SK-N-SH treated with all-trans-retinoic acid at 6 μM for 48 hours (cell line): Measurements from ENCODE around the gene ANKRD44.

ENCODE experiments used
- ATAC-seq: fragments of 200-7000 bp; cut with Tn5 transposase; 3 replicates; pipeline ENCODE4 v1.9.1; 2020; ENCODE audit warnings: mild to moderate bottlenecking, moderate library complexity
- ARNTL ChIP-seq: fragments of 450-650 bp; formaldehyde crosslinking; IDR thresholded peaks from 2 replicates; pipeline ENCODE4 v1.5.0; 2020; ENCODE audit warnings: low read depth, mild to moderate bottlenecking, moderate library complexity, borderline replicate concordance
- BACH2 ChIP-seq: fragments of 250-450 bp; sonication (Bioruptor Pico); IDR thresholded peaks from 2 replicates; pipeline ENCODE4 v1.9.0; 2021; ENCODE audit warnings: mild to moderate bottlenecking, borderline replicate concordance
- CSDC2 ChIP-seq: fragments of 250-450 bp; sonication (Bioruptor Pico); IDR thresholded peaks from 2 replicates; pipeline ENCODE4 v1.5.0; 2020; ENCODE audit warnings: mild to moderate bottlenecking, moderate library complexity
- CSRNP3 ChIP-seq: fragments of 250-450 bp; sonication (Bioruptor Pico); IDR thresholded peaks from 2 replicates; pipeline ENCODE4 v1.5.1; 2021; ENCODE audit warnings: mild to moderate bottlenecking, moderate library complexity
- ESRRG ChIP-seq: fragments of 250-450 bp; sonication (Bioruptor Pico); IDR thresholded peaks from 2 replicates; pipeline ENCODE4 v1.6.1; 2021; ENCODE audit warnings: mild to moderate bottlenecking
- GLIS3 ChIP-seq: fragments of 250-450 bp; sonication (Bioruptor Pico); IDR thresholded peaks from 2 replicates; pipeline ENCODE4 v1.5.0; 2020; ENCODE audit warnings: mild to moderate bottlenecking, moderate library complexity
- ISL1 ChIP-seq: fragments of 250-450 bp; sonication (Bioruptor Pico); IDR thresholded peaks from 2 replicates; pipeline ENCODE4 v2.1.2; 2022; ENCODE audit warnings: mild to moderate bottlenecking, moderate library complexity
- OSR1 ChIP-seq: fragments of 250-450 bp; sonication (Bioruptor Pico); IDR thresholded peaks from 2 replicates; pipeline ENCODE4 v1.8.0; 2022; ENCODE audit warnings: moderate library complexity, mild to moderate bottlenecking, inconsistent platforms
- POU6F1 ChIP-seq: fragments of 250-450 bp; sonication (Bioruptor Pico); IDR thresholded peaks from 2 replicates; pipeline ENCODE4 v1.8.0; 2021; ENCODE audit warnings: low read depth, mild to moderate bottlenecking, moderate library complexity, borderline replicate concordance
- PPARA ChIP-seq: fragments of 250-450 bp; sonication (Bioruptor Pico); IDR thresholded peaks from 2 replicates; pipeline ENCODE4 v1.5.0; 2020; ENCODE audit warnings: mild to moderate bottlenecking, borderline replicate concordance
- RARB ChIP-seq: fragments of 250-450 bp; sonication (Bioruptor Pico); IDR thresholded peaks from 2 replicates; pipeline ENCODE4 v1.8.0; 2021; ENCODE audit warnings: mild to moderate bottlenecking, moderate library complexity
- TCF4 ChIP-seq: fragments of 250-450 bp; sonication (Bioruptor Pico); IDR thresholded peaks from 2 replicates; pipeline ENCODE4 v1.8.0; 2021; ENCODE audit warnings: mild to moderate bottlenecking, moderate library complexity, borderline replicate concordance
- TOX ChIP-seq: fragments of 250-450 bp; sonication (Bioruptor Pico); IDR thresholded peaks from 2 replicates; pipeline ENCODE4 v1.8.0; 2021; ENCODE audit warnings: mild to moderate bottlenecking, moderate library complexity, borderline replicate concordance
- TSHZ2 ChIP-seq: fragments of 250-450 bp; sonication (Bioruptor Pico); IDR thresholded peaks from 2 replicates; pipeline ENCODE4 v1.5.0; 2020; ENCODE audit warnings: mild to moderate bottlenecking, moderate library complexity
- ZC3H10 ChIP-seq: fragments of 250-450 bp; sonication (Bioruptor Pico); IDR thresholded peaks from 2 replicates; pipeline ENCODE4 v1.5.1; 2021; ENCODE audit warnings: mild to moderate bottlenecking, moderate library complexity
- ZFP3 ChIP-seq: fragments of 250-450 bp; sonication (Bioruptor Pico); IDR thresholded peaks from 2 replicates; pipeline ENCODE4 v1.5.0; 2020; ENCODE audit warnings: mild to moderate bottlenecking, moderate library complexity
- ZFP30 ChIP-seq: fragments of 450-650 bp; formaldehyde crosslinking; IDR thresholded peaks from 2 replicates; pipeline ENCODE4 v1.5.0; 2022; ENCODE audit warnings: mild to moderate bottlenecking, moderate library complexity
- ZNF565 ChIP-seq: fragments of 450-650 bp; formaldehyde crosslinking; conservative IDR thresholded peaks from 2 replicates; pipeline ENCODE4 v1.5.0; 2020; ENCODE audit warnings: low read depth, mild to moderate bottlenecking, moderate library complexity
- ZNF70 ChIP-seq: fragments of 450-650 bp; formaldehyde crosslinking; IDR thresholded peaks from 2 replicates; pipeline ENCODE4 v1.5.0; 2020; ENCODE audit warnings: mild to moderate bottlenecking, moderate library complexity
- ZNF8 ChIP-seq: fragments of 450-650 bp; formaldehyde crosslinking; IDR thresholded peaks from 2 replicates; pipeline ENCODE4 v1.5.0; 2020; ENCODE audit warnings: mild to moderate bottlenecking, moderate library complexity
- TF ChIP-seq, protein P1 (sequence below): fragments of 250-450 bp; sonication (Bioruptor Pico); IDR thresholded peaks from 2 replicates; pipeline ENCODE4 v1.8.0; 2020; ENCODE audit warnings: mild to moderate bottlenecking, moderate library complexity, borderline replicate concordance

Gene ANKRD44

DNA sequence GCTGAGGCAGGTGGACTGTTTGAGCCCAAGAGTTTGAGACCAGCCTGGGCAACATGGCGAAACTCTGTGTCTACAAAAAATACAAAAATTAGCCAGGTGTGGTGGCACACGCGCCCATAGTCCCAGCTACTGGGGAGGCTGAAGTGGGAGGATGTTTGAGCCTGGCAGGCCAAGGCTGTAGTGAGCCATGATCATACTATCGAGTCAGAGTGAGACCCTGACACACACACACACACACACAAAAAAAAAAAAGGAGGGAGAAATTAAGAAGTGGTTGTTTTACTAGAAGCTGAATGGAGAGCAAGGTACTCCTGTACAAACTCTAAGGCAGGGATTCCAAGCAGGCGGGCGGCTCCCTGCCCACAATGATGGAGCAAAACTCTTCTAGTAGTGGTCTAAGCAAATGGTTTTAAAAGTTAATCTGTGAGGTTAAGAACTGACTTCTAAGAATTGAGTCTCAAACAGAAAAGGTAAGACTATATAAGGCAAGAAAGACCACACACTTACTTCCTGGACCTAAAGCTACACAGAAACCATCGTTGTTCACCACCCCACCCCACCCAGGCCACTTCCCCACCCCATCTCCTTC is 2.6 kb downstream of the ANKRD44 start:
- TF ChIP-seq PPARA (CRISPR knock-in tag) (no peak), ZFP30 (CRISPR knock-in tag) (no peak), POU6F1 (CRISPR knock-in tag) (no peak), BACH2 (CRISPR knock-in tag) (no peak), ZNF70 (no peak)
- no peak for ATAC-seq

DNA sequence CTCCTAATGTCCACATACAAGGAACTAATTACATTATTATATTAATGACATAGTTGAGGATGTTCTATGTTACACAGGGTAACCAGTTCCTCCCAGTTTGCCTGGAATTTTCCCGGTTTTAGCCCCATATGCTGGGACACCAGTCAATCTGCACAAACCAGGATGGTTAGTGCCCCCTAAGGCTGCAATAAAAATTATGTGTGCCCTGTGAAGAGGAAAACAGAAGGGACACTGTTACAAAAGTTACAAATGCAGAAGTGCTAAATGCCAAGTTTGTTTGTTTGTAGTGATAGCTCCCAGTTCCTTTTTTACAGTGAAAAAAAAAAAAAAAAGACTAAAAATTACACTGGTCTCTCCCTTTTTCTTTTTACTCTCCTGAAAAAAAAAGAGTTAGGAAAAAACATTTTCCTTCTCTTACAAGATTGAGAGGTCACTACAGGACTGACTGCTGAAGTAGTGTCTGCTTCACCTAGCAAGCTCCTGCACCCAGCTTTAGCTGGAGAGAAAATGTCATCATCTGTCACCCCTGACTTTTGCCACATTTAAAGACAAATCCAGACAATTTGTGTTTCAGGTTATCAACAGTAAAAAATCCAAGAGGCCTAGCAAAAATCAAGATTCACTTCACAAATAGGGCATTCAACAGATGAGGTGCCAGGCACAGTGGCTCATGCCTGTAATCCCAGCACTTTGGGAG is 3.2 kb downstream of the ANKRD44 start:
- TF ChIP-seq TSHZ2 (CRISPR knock-in tag) (no peak), CSDC2 (CRISPR knock-in tag) (no peak), GLIS3 (CRISPR knock-in tag) (no peak), CSRNP3 (CRISPR knock-in tag) (no peak), ESRRG (no peak), ARNTL (CRISPR knock-in tag) (no peak), ZFP3 (CRISPR knock-in tag) (no peak), ZC3H10 (no peak), ZFP30 (CRISPR knock-in tag) (no peak), ZNF565 (no peak), ZNF70 (no peak), ISL1 (no peak), BACH2 (CRISPR knock-in tag) (no peak)
- TF ChIP-seq, protein P1, sequence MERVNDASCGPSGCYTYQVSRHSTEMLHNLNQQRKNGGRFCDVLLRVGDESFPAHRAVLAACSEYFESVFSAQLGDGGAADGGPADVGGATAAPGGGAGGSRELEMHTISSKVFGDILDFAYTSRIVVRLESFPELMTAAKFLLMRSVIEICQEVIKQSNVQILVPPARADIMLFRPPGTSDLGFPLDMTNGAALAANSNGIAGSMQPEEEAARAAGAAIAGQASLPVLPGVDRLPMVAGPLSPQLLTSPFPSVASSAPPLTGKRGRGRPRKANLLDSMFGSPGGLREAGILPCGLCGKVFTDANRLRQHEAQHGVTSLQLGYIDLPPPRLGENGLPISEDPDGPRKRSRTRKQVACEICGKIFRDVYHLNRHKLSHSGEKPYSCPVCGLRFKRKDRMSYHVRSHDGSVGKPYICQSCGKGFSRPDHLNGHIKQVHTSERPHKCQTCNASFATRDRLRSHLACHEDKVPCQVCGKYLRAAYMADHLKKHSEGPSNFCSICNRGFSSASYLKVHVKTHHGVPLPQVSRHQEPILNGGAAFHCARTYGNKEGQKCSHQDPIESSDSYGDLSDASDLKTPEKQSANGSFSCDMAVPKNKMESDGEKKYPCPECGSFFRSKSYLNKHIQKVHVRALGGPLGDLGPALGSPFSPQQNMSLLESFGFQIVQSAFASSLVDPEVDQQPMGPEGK (CRISPR knock-in tag) = no peak
- ATAC-seq = no peak

GRCh38 chr2:197306696-197307040 is 3.9 kb downstream of the ANKRD44 start:
- no peak for ATAC-seq
- TF ChIP-seq ZNF70 (no peak), POU6F1 (CRISPR knock-in tag) (no peak), ZFP3 (CRISPR knock-in tag) (no peak), ISL1 (no peak), RARB (CRISPR knock-in tag) (no peak), ARNTL (CRISPR knock-in tag) (no peak), OSR1 (no peak), ZNF565 (no peak), TOX (CRISPR knock-in tag) (no peak), BACH2 (CRISPR knock-in tag) (no peak), CSDC2 (CRISPR knock-in tag) (no peak), ZFP30 (CRISPR knock-in tag) (no peak), ZC3H10 (no peak), TCF4 (CRISPR knock-in tag) (no peak), ZNF8 (no peak), TSHZ2 (CRISPR knock-in tag) (no peak)
- TF ChIP-seq, protein P1 (CRISPR knock-in tag) = no peak
